Measurements from ENCODE around the gene TSPYL4. TPM values are rescaled to one million over a fixed set of nuclear protein-coding genes. Genes with fewer than 3 reads are reported as not detected.

Gene TSPYL4
- total RNA-seq, 2 experiments from 2014 or later: 14.8 to 16.2 TPM

- H3K4me2 ChIP-seq (ENCODE audit: low read length): no peak overlapping the region
- no peak for TF ChIP-seq EZH2phosphoT487 (IDR thresholded peaks at IDR 0.05; ENCODE audit: borderline replicate concordance, low read depth, low read length)
- TF ChIP-seq, protein P1, sequence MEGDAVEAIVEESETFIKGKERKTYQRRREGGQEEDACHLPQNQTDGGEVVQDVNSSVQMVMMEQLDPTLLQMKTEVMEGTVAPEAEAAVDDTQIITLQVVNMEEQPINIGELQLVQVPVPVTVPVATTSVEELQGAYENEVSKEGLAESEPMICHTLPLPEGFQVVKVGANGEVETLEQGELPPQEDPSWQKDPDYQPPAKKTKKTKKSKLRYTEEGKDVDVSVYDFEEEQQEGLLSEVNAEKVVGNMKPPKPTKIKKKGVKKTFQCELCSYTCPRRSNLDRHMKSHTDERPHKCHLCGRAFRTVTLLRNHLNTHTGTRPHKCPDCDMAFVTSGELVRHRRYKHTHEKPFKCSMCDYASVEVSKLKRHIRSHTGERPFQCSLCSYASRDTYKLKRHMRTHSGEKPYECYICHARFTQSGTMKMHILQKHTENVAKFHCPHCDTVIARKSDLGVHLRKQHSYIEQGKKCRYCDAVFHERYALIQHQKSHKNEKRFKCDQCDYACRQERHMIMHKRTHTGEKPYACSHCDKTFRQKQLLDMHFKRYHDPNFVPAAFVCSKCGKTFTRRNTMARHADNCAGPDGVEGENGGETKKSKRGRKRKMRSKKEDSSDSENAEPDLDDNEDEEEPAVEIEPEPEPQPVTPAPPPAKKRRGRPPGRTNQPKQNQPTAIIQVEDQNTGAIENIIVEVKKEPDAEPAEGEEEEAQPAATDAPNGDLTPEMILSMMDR (conservative IDR thresholded peaks at IDR 0.05; ENCODE audit: low read length): no peak
- H4K20me1 ChIP-seq (ENCODE audit: insufficient read depth, low read length): no peaks in the 10 kb centered on the region
- ChIA-PET CTCF (ENCODE audit: unreplicated experiment) (interaction anchor here (0.5 kb wide), 1 partner anchor 345 kb away, joined by 4 read pairs; no protein-coding TSS in a partner anchor), POLR2A (interaction anchor here (0.6 to 1.4 kb wide), 3 partner anchors 14 to 435 kb away, joined by 3 to 4 read pairs (median 3); no protein-coding TSS in a partner anchor)
- H3K4me3 ChIP-seq (ENCODE audit: low read depth, low read length, poor library complexity, severe bottlenecking): no peak overlapping the region
- H3K4me1 ChIP-seq (ENCODE audit: insufficient read depth, low read length, poor library complexity, severe bottlenecking): no peaks in the 10 kb centered on the region
- BruUV-seq (replicated peaks): no TSS peak
- intact Hi-C loops (cut with micrococcal nuclease; ENCODE audit: unreplicated experiment): no loop called here
- H2AFZ ChIP-seq (ENCODE audit: low read length): no peak overlapping the region
- peak; percentile 6 for DNase-seq (ENCODE audit: low spot score)
- H3K9me3 ChIP-seq (ENCODE audit: low read length): no peaks in the 10 kb centered on the region
- H3K9me2 ChIP-seq (ENCODE audit: insufficient read depth, low read length): no peaks in the 10 kb centered on the region
- no peak overlapping the region for H3K27ac ChIP-seq (ENCODE audit: low read depth, low read length, poor library complexity, severe bottlenecking)
- H3K79me2 ChIP-seq (ENCODE audit: insufficient read depth, low read depth, low read length): no peaks in the 10 kb centered on the region
- H3K36me3 ChIP-seq (ENCODE audit: insufficient read depth, low read length): no peaks in the 10 kb centered on the region
Measured at GRCh38 chr6:116229287-116229913, 24.5 kb downstream of the TSPYL4 start.

DNA sequence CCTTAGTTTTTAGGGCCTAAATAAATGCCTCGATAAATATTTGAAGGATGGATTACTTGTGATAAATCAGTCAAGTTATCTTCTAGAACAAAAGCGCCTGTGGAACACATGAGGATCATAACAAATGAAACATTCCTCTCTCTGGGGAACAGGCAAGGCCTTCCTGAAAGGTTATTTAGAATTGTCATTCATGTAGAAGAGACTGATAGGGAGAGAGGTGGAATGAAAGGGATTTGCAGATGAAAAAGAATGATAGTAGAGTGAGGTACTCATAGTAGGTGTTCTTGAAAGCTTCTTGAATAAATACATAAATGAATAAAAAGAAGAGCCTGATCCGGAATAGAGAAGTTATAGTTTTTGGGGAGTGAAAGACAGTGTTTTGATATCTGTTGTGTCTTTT lies 30.5 kb downstream of the TSPYL4 start:
- Histone ChIP-seq H3K27ac (ENCODE audit: low read depth, low read length, poor library complexity, severe bottlenecking) (no peak overlapping the region), H3K4me1 (ENCODE audit: insufficient read depth, low read length, poor library complexity, severe bottlenecking) (no peaks in the 10 kb centered on the region), H3K36me3 (ENCODE audit: insufficient read depth, low read length) (no peaks in the 10 kb centered on the region; the same call in 1 of the 2 replicates), H3K79me2 (ENCODE audit: insufficient read depth, low read depth, low read length) (no peaks in the 10 kb centered on the region), H3K9me3 (ENCODE audit: low read length) (no peaks in the 10 kb centered on the region), H3K4me3 (ENCODE audit: low read depth, low read length, poor library complexity, severe bottlenecking) (no peak overlapping the region), H2AFZ (ENCODE audit: low read length) (no peak overlapping the region), H3K9me2 (ENCODE audit: insufficient read depth, low read length) (no peaks in the 10 kb centered on the region), H4K20me1 (ENCODE audit: insufficient read depth, low read length) (no peaks in the 10 kb centered on the region), H3K4me2 (ENCODE audit: low read length) (no peak overlapping the region)
- TF ChIP-seq EZH2phosphoT487 (IDR thresholded peaks at IDR 0.05; ENCODE audit: borderline replicate concordance, low read depth, low read length): no peak
- TF ChIP-seq, protein P1 (conservative IDR thresholded peaks at IDR 0.05; ENCODE audit: low read length): no peak
- CTCF ChIA-PET (ENCODE audit: unreplicated experiment): no interaction called here
- intact Hi-C loops (cut with micrococcal nuclease; ENCODE audit: unreplicated experiment): no loop called here
- no TSS peak for BruUV-seq (replicated peaks)
- POLR2A ChIA-PET: interaction anchor here (0.7 to 0.9 kb wide), 3 partner anchors 8 to 637 kb away, joined by 3 to 8 read pairs (median 3); no protein-coding TSS in a partner anchor
- no peak for DNase-seq (ENCODE audit: low spot score)

DNA sequence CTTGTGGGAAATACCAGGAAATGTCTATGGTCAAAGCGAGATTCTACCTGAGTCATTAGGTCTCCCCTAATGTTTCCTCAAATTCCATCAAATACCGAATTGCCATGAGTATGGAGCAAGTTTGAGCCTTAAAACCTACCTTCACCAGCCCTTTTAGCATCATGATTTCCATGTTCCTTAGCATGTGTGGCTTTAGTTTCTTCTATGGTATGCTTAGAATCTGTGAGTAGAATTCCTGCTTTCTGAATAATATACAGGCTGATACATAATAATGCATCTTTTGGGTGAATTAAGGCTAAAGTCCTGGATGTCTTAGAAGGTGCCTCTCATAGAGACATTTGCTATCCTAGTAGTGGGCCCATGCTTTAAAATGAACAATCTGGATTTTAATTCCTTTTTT lies 32.0 kb downstream of the TSPYL4 start:
- H3K36me3 ChIP-seq (ENCODE audit: insufficient read depth, low read length): no peaks in the 10 kb centered on the region; the same call in 1 of the 2 replicates
- ChIA-PET CTCF (ENCODE audit: unreplicated experiment) (no interaction called here), POLR2A (no interaction called here)
- no peaks in the 10 kb centered on the region for H3K9me2 ChIP-seq (ENCODE audit: insufficient read depth, low read length)
- no peaks in the 10 kb centered on the region for H4K20me1 ChIP-seq (ENCODE audit: insufficient read depth, low read length)
- H3K4me1 ChIP-seq (ENCODE audit: insufficient read depth, low read length, poor library complexity, severe bottlenecking): no peaks in the 10 kb centered on the region
- H3K27ac ChIP-seq (ENCODE audit: low read depth, low read length, poor library complexity, severe bottlenecking): no peak overlapping the region
- H3K79me2 ChIP-seq (ENCODE audit: insufficient read depth, low read depth, low read length): no peaks in the 10 kb centered on the region
- H3K9me3 ChIP-seq (ENCODE audit: low read length): no peaks in the 10 kb centered on the region
- TF ChIP-seq EZH2phosphoT487 (IDR thresholded peaks at IDR 0.05; ENCODE audit: borderline replicate concordance, low read depth, low read length): no peak
- TF ChIP-seq, protein P1 (conservative IDR thresholded peaks at IDR 0.05; ENCODE audit: low read length): no peak
- intact Hi-C loops (cut with micrococcal nuclease; ENCODE audit: unreplicated experiment): no loop called here
- no peak overlapping the region for H3K4me3 ChIP-seq (ENCODE audit: low read depth, low read length, poor library complexity, severe bottlenecking)
- DNase-seq (ENCODE audit: low spot score): no peak
- H3K4me2 ChIP-seq (ENCODE audit: low read length): no peak overlapping the region
- no TSS peak for BruUV-seq (replicated peaks)
- no peak overlapping the region for H2AFZ ChIP-seq (ENCODE audit: low read length)
